A549 (cell line): ENCODE measurements around the gene HP. TPM values are rescaled to one million over a fixed set of nuclear protein-coding genes. Genes with fewer than 3 reads are reported as not detected.

Experiments
- ATAC-seq, 2 experiments: fragments of 200-7000 bp in 1 of 2; fragments of >200 bp in 1 of 2; cut with Nextera tagmentation in 1 of 2; cut with Tn5 transposase in 1 of 2; 3 replicates each; pipeline versions ENCODE4 v1.8.0 to v1.9.1; 2018 to 2020; ENCODE audit warnings: mild to moderate bottlenecking in 1 of 2, moderate library complexity in 1 of 2
- CTCF ChIA-PET: fragments of 300-600 bp; sonication (Branson Sonifier 250); formaldehyde crosslinking; extraction: SDS; loops from one replicate; lab custom pipeline; 2021; ENCODE audit warnings: antibody characterized with exemption, inconsistent platforms; lab: Yijun Ruan, JAX
- POLR2A ChIA-PET: fragments of 350-600 bp; formaldehyde crosslinking; extraction: SDS; loops from one replicate; lab custom pipeline; 2021; ENCODE audit warnings: antibody characterized with exemption, inconsistent platforms; lab: Yijun Ruan, JAX
- DNase-seq, 2 experiments: peaks; one replicate each; pipeline versions ENCODE4 v3.0.0 to v3.0.0-alpha.2; 2011 to 2016; ENCODE audit warnings: low read depth in 1 of 2, low spot score in 1 of 2
- FAIRE-seq: peaks from 2 replicates; lab custom pipeline; 2011; peaks lifted over from hg19 to GRCh38; lab: Jason Lieb, UNC
- H3K27ac ChIP-seq, 2 experiments: fragments of >200 bp; sonication (Bioruptor Twin); formaldehyde crosslinking; 3 replicates each; pipeline ENCODE4 v1.5.1; 2016 to 2017
- H3K4me1 ChIP-seq: fragments of >200 bp; sonication (Bioruptor Twin); formaldehyde crosslinking; 3 replicates; pipeline ENCODE4 v1.6.1; 2016
- H3K4me2 ChIP-seq: fragments of >200 bp; sonication (Bioruptor Twin); formaldehyde crosslinking; 3 replicates; pipeline ENCODE4 v1.6.1; 2016
- H3K4me3 ChIP-seq: fragments of >200 bp; sonication (Bioruptor Twin); formaldehyde crosslinking; 3 replicates; pipeline ENCODE4 v1.5.1; 2016
- H3K9me3 ChIP-seq: fragments of >200 bp; sonication (Bioruptor Twin); formaldehyde crosslinking; 3 replicates; pipeline ENCODE4 v1.6.1; 2016
- CBX2 ChIP-seq: fragments of 200-600 bp; sonication (generic); IDR thresholded peaks from 2 replicates; pipeline ENCODE4 v1.6.1; 2016; ENCODE audit warnings: low read depth, mild to moderate bottlenecking, borderline replicate concordance
- CEBPB ChIP-seq, 2 experiments: fragments of >200 bp in 1 of 2; sonication (Bioruptor Twin) in 1 of 2; formaldehyde crosslinking in 1 of 2; IDR thresholded peaks; 2 replicates each; pipeline ENCODE4 v1.6.1; 2012 to 2016
- CTCF ChIP-seq: fragments of >200 bp; sonication (Bioruptor Twin); formaldehyde crosslinking; IDR thresholded peaks from 3 replicates; pipeline ENCODE4 v1.5.1; 2016
- E2F6 ChIP-seq: IDR thresholded peaks from 2 replicates; pipeline ENCODE4 v1.6.1; 2012; ENCODE audit warnings: low read depth, borderline replicate concordance
- EHF ChIP-seq: fragments of 250-450 bp; sonication (Bioruptor Pico); IDR thresholded peaks from 2 replicates; pipeline ENCODE4 v1.5.0; 2020; ENCODE audit warnings: mild to moderate bottlenecking
- FOSB ChIP-seq: fragments of 250-450 bp; sonication (Bioruptor Pico); IDR thresholded peaks from 2 replicates; pipeline ENCODE4 v1.5.0; 2020; ENCODE audit warnings: mild to moderate bottlenecking, moderate library complexity
- HDAC2 ChIP-seq: fragments of 200-600 bp; sonication (generic); IDR thresholded peaks from 2 replicates; pipeline ENCODE4 v1.6.1; 2016
- HEYL ChIP-seq: fragments of 250-450 bp; sonication (Bioruptor Pico); IDR thresholded peaks from 2 replicates; pipeline ENCODE4 v1.8.0; 2021; ENCODE audit warnings: mild to moderate bottlenecking, moderate library complexity
- JUN ChIP-seq, 2 experiments: fragments of >200 bp; sonication (Bioruptor Twin); formaldehyde crosslinking; IDR thresholded peaks; 2 replicates in 1 of 2; 3 replicates in 1 of 2; pipeline ENCODE4 v1.6.1; 2016 to 2017
- RAD21 ChIP-seq, 2 experiments: fragments of >200 bp in 1 of 2; sonication (Bioruptor Twin) in 1 of 2; formaldehyde crosslinking in 1 of 2; IDR thresholded peaks in 1 of 2; conservative IDR thresholded peaks in 1 of 2; 2 replicates in 1 of 2; 3 replicates in 1 of 2; pipeline ENCODE4 v1.6.1; 2012 to 2018; ENCODE audit warnings: inconsistent platforms in 1 of 2
- RCOR1 ChIP-seq: fragments of 150-350 bp; IDR thresholded peaks from 2 replicates; pipeline ENCODE4 v1.6.1; 2014; ENCODE audit warnings: antibody characterized with exemption, low read length, low read depth
- REST ChIP-seq: fragments of 200-600 bp; sonication (generic); IDR thresholded peaks from 2 replicates; pipeline ENCODE4 v1.6.1; 2016; ENCODE audit warnings: antibody characterized with exemption, mild to moderate bottlenecking, moderate library complexity
- RNF2 ChIP-seq: fragments of 200-600 bp; sonication (generic); IDR thresholded peaks from 2 replicates; pipeline ENCODE4 v1.6.1; 2016; ENCODE audit warnings: low read depth, mild to moderate bottlenecking, antibody characterized with exemption, moderate library complexity, borderline replicate concordance
- SMC3 ChIP-seq: fragments of >200 bp; sonication (Bioruptor Twin); formaldehyde crosslinking; IDR thresholded peaks from 3 replicates; pipeline ENCODE4 v1.6.1; 2018; ENCODE audit warnings: inconsistent platforms
- USF2 ChIP-seq: fragments of 450-650 bp; IDR thresholded peaks from 2 replicates; pipeline ENCODE4 v1.6.1; 2014; ENCODE audit warnings: antibody characterized with exemption
- ZSCAN20 ChIP-seq: fragments of 250-450 bp; sonication (Bioruptor Pico); IDR thresholded peaks from 2 replicates; pipeline ENCODE4 v1.8.0; 2022; ENCODE audit warnings: mild to moderate bottlenecking, moderate library complexity
- WGBS: methylation state at CpG from one replicate; pipeline ENCODE4 v1.1.6; 2017; ENCODE audit errors: missing lambda C conversion rate; 5-methylcytosine and 5-hydroxymethylcytosine counted together
- polyA plus RNA-seq, 4 experiments: library from polyadenylated mRNA; depleted of rRNA in 3 of 4; stranded (reverse); fragments of >200 nt; fragmentation: RNase III in 1 of 4; extraction: RNeasy Plus Mini Kit Qiagen cat#74134 plus additional on column Dnase treatment in 1 of 4; gene quantifications; 2 replicates in 3 of 4; 3 replicates in 1 of 4; pipeline ENCODE4 v1.2.3, GENCODE V29; 2011 to 2017

Gene HP
- polyA plus RNA-seq, 2 of the 4 experiments (the other 2 are of a cell fraction), result 0.23 TPM; not detected in 1

- peak; percentile 57 for TF ChIP-seq CTCF
- TF ChIP-seq RAD21 (conservative IDR thresholded peaks at IDR 0.05 in 1 of 2, IDR thresholded peaks at IDR 0.05 in 1 of 2), result peak; percentile 71 to 78
- no peak for TF ChIP-seq CBX2
Measured at GRCh38 chr16:72099377-72099818, 45.1 kb downstream of the HP start (continued).

GRCh38 chr16:72101195-72101594, 46.9 kb downstream of the HP start:
- Histone ChIP-seq H3K9me3 (no peaks in the 10 kb centered on the region), H3K4me3 (no peak overlapping the region), H3K4me2 (no peak overlapping the region), H3K4me1 (no peaks in the 10 kb centered on the region), H3K27ac (no peak overlapping the region)
- ChIA-PET CTCF (interaction anchor here (1.2 to 1.9 kb wide), 3 partner anchors 18 to 35 kb away, joined by 3 to 18 read pairs (median 11); no protein-coding TSS in a partner anchor), POLR2A (no interaction called here)
- FAIRE-seq, result no peak
- TF ChIP-seq CTCF, result no peak
- no peak for TF ChIP-seq RCOR1
- no peak for TF ChIP-seq E2F6
- TF ChIP-seq REST, result no peak
- TF ChIP-seq RNF2, result no peak
- TF ChIP-seq ZSCAN20 (CRISPR knock-in tag), result no peak
- no peak for TF ChIP-seq CEBPB (IDR thresholded peaks at IDR 0.05)
- TF ChIP-seq USF2, result no peak
- TF ChIP-seq EHF (CRISPR knock-in tag), result no peak
- TF ChIP-seq SMC3, result no peak
- no peak for TF ChIP-seq HEYL (CRISPR knock-in tag)
- no peak for TF ChIP-seq HDAC2
- no peak for TF ChIP-seq FOSB (CRISPR knock-in tag)
- TF ChIP-seq JUN (IDR thresholded peaks at IDR 0.05), result no peak
- no peak for ATAC-seq
- 87% methylated on average over 10 of the region's 10 CpGs for WGBS
- DNase-seq, result no peak
